Stimulated activated CD8-positive, alpha-beta memory T cell treated with anti-CD3 and anti-CD28 coated beads, Interleukin-4, amount 100 ng/mL, for 24 hours (primary cell): Measurements from ENCODE around the gene ENO2.

Experiments
- DNase-seq: peaks from one replicate; pipeline ENCODE4 v3.0.0-alpha.2; 2020; ENCODE audit warnings: low read depth

The ENO2 gene

DNA sequence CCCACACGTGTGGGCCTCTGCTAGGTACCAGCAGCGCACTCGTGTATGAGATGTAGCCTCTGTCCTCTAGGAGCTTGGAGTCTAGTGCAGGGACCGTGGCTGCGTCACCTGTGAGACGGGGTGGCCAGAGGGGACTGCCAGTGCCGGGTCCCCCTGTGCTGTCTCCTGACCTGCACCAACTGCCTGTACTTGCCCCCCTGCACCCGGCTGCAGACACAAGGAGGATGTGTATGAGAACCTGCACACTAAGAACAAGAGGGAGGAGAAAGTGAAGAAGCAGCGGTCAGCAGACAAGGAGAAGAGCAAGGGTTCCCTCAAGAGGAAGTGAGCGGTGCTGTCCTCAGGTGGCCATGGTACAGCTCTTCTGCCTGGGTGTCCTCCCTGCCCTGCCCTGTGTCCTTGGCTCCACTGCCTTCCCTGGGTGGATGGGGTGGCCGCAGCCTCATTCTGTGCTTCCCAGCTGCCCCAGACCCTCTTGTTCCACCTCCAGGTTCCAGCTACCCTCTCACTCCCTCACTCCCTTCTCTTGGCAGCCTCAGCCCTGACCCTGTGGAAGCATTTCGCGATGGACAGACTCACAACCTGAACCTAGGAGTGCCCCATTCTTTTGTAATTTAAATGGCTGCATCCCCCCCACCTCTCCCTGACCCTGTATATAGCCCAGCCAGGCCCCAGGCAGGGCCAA, 46.4 kb downstream of the ENO2 start:
- no peak for DNase-seq

DNA sequence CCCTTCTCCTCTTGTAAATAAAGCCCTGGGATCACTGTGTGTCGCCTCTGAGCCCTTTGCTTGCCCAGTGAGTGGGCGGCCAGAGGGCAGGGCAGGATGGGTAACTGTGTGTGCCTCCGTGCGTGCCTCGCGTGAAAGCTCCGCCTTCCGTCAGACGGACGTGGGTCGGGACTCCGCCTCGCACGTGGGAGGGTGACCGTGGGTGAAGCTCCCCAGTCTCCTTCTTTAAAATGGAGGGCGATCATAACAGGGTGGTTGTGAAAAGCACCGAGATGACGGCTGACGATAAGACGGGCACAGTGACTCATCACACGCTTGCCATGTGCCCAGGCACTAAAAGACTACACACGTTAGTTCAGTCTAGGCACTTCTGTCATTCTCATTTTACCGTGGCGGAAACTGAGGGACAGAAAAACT, 46.9 kb downstream of the ENO2 start:
- peak; percentile 92 for DNase-seq

GRCh38 chr12:6961695-6962284, 47.4 kb downstream of the ENO2 start:
- no peak for DNase-seq

DNA sequence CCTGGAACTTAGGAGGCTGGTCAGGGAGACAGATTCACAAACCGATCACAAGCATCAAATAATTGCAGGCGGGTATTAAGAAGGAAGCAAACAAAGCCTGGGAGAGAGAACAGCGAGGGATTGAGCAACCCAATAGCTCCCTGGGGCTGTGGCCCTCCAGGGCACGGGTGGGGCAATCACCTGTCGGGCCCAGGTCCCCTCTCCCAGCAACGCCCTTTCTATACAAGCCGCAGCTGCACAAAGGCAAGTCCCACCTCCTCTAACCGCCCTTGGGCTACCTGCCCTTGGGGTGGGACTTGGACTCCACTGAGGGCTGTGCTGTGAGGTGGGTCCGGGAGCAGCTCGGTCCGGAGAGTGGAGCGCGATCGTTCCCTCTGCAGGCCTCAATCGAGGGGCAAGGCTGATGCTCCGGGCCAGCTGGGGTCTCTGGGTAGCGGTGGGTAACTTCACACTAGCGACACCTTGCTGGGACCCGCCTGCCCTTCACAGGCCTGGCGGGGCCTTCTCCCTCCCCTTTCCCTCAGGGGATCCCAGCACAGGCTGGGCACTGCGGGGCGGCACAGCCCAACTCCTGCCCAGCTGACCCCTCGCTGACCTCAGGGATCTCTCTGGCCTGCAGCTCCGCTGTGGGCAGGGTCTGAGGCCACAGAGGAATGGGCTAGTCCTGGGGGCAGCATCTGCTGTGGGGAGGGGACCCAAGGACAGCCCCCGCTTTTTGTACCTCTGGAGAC, 48.1 kb downstream of the ENO2 start:
- no peak for DNase-seq

DNA sequence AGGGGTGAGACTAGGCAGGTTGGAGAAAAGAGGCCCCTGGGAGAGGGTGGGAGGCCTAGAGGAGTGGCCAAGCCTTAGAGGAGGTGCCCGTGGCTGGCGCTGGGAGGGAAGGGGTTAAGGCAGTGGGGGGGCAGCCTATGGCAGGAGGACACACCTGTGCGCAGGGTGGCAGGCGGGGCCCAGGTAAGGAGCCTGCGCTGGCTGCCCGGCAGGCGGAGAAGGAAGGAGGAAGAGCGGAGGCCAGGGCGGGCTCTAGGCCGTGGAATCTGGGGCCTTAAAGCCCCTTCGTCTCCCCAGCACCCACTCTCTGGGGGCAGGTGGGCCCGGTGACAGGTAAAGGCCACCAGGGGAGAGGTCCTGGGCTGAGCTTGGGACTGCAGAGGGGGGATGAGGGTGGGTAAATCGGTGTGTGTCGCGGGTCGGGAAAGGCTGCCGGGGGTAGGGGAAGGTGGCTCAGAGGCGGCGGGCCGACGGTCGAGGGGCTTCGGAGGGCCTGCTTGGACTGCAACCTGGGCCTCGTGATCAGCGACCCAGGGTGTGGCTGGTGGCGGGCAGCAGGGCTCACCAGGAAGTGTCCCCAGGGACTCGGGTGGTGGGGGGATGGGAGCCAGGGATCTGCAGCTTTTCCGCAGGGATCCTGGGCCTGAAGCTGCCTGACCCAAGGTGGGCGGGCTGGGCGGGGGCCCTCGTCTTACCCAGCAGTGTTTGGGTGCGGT, 48.8 kb downstream of the ENO2 start:
- no peak for DNase-seq

DNA sequence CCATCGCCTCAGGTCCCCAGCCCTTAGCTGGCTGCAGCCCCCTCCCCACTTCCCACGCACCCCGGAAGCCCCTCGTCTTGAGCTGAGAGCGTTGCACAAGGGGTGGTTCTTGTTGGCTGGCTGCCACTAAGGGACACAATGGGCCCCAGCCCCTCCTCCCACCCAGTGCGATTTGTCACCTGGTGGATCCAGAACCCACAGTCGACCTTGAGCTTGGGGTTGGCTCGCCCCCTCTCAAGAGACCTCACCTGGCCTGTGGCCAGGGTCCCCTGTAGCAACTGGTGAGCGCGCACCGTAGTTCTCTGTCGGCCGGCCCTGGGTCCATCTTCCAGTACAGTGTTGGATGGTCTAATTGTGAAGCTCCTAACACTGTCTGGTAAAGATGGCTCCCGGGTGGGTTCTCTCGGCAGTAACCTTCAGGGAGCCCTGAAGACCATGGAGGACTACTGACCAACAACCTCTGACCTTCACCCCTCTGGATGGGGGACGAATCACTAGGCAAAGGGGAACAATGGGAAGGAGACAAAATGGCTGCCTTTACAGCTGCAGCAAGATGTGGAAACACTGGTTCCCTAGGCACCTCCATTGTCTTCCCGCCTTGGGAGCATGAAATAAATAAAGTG, 49.5 kb downstream of the ENO2 start:
- DNase-seq = no peak

- DNase-seq = no peak
Observed at GRCh38 chr12:6964605-6965025, 50.2 kb downstream of the ENO2 start.

DNA sequence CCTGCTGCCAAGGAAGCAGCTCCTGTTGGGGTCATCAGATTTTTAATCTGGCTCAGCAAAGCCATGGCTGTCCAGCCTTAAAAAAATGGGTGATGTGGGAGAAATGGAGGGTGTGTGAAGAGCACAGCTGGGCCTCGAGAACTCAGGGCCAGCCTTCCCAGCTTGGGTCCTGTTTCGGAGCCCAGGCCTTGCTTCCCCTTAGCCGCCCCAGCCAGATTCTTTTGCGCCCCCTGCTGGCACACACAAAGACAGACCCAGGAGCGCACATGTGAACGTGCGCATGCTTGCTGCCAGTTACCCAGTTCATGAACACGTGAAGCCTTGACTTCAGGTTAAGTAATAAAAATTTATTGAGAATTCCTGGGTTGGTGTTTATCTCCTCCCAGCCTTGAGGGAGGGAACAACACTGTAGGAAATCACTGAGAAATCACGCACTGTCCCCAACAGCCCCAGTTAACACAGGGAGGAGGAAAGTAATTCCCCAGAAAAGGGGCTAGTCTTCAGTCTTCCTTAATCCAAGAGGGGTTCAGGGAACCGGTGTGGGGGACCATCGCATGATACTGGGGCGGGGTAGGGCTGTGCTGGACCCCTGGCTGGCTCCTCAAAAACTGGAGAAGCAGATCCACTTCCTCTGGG, 50.8 kb downstream of the ENO2 start:
- peak; percentile 81 for DNase-seq

DNA sequence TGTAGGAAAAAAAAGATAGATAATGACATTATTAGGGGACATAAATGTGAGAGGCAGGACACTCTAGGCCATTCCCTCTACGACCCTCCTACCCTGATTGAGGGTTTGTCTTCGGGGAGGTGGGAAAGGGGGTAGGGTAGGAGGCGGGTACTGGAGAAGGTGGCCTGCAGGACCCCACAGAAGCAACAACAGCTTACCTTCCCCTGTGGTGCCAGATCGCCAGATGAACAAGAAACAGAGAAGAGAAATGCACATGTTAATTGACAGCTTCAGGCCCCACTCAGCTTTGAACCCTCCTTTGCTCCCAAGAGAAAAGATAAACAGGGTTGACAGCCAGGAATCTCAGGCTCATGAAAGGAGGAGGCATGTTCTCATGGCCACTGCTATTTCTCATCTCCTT, 51.3 kb downstream of the ENO2 start:
- DNase-seq = no peak

DNA sequence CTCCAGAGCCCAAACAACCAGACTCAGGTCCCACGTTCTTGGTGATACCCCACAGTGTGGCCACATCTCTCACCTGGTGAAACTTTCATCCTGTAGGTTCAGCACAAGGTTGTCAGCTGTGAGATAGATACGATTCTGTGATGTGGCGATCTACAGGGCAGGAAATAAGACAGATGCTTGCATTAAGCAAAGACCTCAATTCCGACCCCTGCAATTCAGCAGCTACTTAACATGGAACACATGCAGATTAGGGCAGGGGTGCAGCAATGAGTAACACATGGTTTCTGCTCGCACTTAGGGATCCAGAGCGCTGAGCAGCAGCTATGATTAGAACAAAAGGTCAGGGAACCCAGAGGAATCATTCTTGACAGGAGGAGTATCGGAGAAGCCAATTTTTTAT, 52.0 kb downstream of the ENO2 start:
- DNase-seq = no peak

- no peak for DNase-seq
Observed at GRCh38 chr12:6967651-6968100, 53.3 kb downstream of the ENO2 start.

GRCh38 chr12:6968426-6968825, 54.0 kb downstream of the ENO2 start:
- no peak for DNase-seq

- no peak for DNase-seq
Observed at GRCh38 chr12:6970096-6970527, 55.7 kb downstream of the ENO2 start.
